Measurements from ENCODE around the gene IGLL5. TPM values are rescaled to one million over a fixed set of nuclear protein-coding genes. Genes with fewer than 3 reads are reported as not detected.

The IGLL5 gene
- polyA plus RNA-seq, 1 of the 3 experiments (the other 2 are of a cell fraction), result not detected

GRCh38 chr22:22891139-22891621, 3.6 kb downstream of the IGLL5 start (continued):
- TF ChIP-seq RFX5 (IDR thresholded peaks at IDR 0.05; ENCODE audit: low read length) (no peak), RXRA (IDR thresholded peaks at IDR 0.05; ENCODE audit: borderline replicate concordance, low read depth) (no peak), ELF1 (IDR thresholded peaks at IDR 0.05) (no peak), TEAD4 (IDR thresholded peaks at IDR 0.05; ENCODE audit: borderline replicate concordance, insufficient read depth) (no peak), ZBTB33 (IDR thresholded peaks at IDR 0.05; ENCODE audit: borderline replicate concordance, low read depth) (no peak)

- no peaks in the 10 kb centered on the region for H3K36me3 ChIP-seq (replicated peaks in 1 of 2; ENCODE audit: control insufficient read depth in 1 of 2, insufficient read depth in 2 of 2, low read length in 1 of 2)
- no peak overlapping the region for H2AFZ ChIP-seq (ENCODE audit: low read depth)
- no peaks in the 10 kb centered on the region for H3F3A ChIP-seq (replicated peaks; ENCODE audit: insufficient read depth)
- no peaks in the 10 kb centered on the region for H3K79me2 ChIP-seq (ENCODE audit: insufficient read depth)
- no peaks in the 10 kb centered on the region for H3K4me1 ChIP-seq (ENCODE audit: control insufficient read depth in 1 of 2, insufficient read depth in 2 of 2, low read depth in 1 of 2, low read length in 1 of 2)
- 11% methylated on average over 1 of the region's 1 CpG for WGBS (ENCODE audit: low lambda C conversion rate)
- no peaks in the 10 kb centered on the region for H4K20me1 ChIP-seq (ENCODE audit: insufficient read depth)
- H3K4me2 ChIP-seq, result no peak overlapping the region
- H3K9ac ChIP-seq, result no peak overlapping the region
- no peak for DNase-seq
- ChIA-PET POLR2A (no interaction called here), CTCF (interaction anchor here (0.9 to 1.3 kb wide), 2 partner anchors 123 to 139 kb away, joined by 3 to 4 read pairs; no protein-coding TSS in a partner anchor)
- no peaks in the 10 kb centered on the region for H3K9me3 ChIP-seq
- H3K4me3 ChIP-seq (ENCODE audit: low read depth in 2 of 2, low read length in 1 of 2), result no peak overlapping the region
- H3K27me3 ChIP-seq (ENCODE audit: insufficient read depth), result no peaks in the 10 kb centered on the region
- H3K9me2 ChIP-seq, result no peaks in the 10 kb centered on the region
- TF ChIP-seq RCOR1 (IDR thresholded peaks at IDR 0.05; ENCODE audit: low read length) (no peak), REST (IDR thresholded peaks at IDR 0.05; ENCODE audit: low read depth, low read length) (no peak), CTCF (IDR thresholded peaks at IDR 0.05) (no peak), GATA2 (CRISPR knock-in tag; IDR thresholded peaks at IDR 0.05) (no peak), TEAD4 (IDR thresholded peaks at IDR 0.05; ENCODE audit: borderline replicate concordance, insufficient read depth) (no peak), ZBTB33 (IDR thresholded peaks at IDR 0.05; ENCODE audit: borderline replicate concordance, low read depth) (no peak), EP300 (IDR thresholded peaks at IDR 0.05; ENCODE audit: borderline replicate concordance in 1 of 2, low read depth in 1 of 2, low read length in 1 of 2) (no peak)
- H3K27ac ChIP-seq (ENCODE audit: low read depth in 2 of 2, low read length in 1 of 2), result no peak overlapping the region
Measured at GRCh38 chr22:22892096-22893052, 4.8 kb downstream of the IGLL5 start.

All from SK-N-SH (cell line).